Measurements from ENCODE around the gene POLDIP2.
A peak's percentile ranks its signal among the peaks of the same experiment; 100 is the strongest.

The POLDIP2 gene

GRCh38 chr17:28390563-28390962, 33.2 kb upstream of the POLDIP2 start:
- DNase-seq (ENCODE audit: low spot score) = no peak

GRCh38 chr17:28390141-28390540, 32.8 kb upstream of the POLDIP2 start:
- DNase-seq (ENCODE audit: low spot score) = no peak

GRCh38 chr17:28388106-28388505, 30.8 kb upstream of the POLDIP2 start:
- DNase-seq (ENCODE audit: low spot score) = no peak

GRCh38 chr17:28386391-28386790, 29.1 kb upstream of the POLDIP2 start:
- no peak for DNase-seq (ENCODE audit: low spot score)

GRCh38 chr17:28385406-28385805, 28.1 kb upstream of the POLDIP2 start:
- no peak for DNase-seq (ENCODE audit: low spot score)

GRCh38 chr17:28385037-28385400, 27.7 kb upstream of the POLDIP2 start:
- DNase-seq (ENCODE audit: low spot score) = no peak

DNA sequence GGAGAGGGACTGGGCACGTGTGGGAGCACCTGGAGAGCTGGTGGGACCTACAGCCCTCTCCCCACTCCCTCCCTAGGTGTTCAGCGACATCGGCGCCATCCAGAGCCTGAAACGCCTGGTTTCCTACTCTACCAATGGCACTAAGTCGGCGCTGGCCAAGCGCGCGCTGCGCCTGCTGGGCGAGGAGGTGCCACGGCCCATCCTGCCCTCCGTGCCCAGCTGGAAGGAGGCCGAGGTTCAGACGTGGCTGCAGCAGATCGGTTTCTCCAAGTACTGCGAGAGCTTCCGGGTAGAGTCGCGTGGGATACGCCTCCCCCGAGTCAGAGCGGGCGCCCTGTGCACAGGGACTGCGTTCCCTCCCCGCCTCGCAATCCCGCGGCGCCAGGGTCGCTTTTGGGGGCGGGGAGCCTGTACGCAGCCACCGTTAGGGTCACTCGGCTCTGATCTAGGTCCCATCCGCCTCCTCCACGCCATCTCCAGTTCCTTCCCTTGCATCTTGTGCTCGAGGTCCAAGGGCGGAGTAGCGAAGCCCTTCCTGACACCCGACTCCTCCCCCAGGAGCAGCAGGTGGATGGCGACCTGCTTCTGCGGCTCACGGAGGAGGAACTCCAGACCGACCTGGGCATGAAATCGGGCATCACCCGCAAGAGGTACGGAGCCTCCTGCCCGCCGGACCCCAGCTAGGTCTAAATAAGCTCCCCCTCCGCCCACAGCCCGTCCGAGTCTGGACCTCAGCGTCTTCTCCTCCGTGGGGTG, 27.1 kb upstream of the POLDIP2 start:
- no peak for DNase-seq (ENCODE audit: low spot score)

DNA sequence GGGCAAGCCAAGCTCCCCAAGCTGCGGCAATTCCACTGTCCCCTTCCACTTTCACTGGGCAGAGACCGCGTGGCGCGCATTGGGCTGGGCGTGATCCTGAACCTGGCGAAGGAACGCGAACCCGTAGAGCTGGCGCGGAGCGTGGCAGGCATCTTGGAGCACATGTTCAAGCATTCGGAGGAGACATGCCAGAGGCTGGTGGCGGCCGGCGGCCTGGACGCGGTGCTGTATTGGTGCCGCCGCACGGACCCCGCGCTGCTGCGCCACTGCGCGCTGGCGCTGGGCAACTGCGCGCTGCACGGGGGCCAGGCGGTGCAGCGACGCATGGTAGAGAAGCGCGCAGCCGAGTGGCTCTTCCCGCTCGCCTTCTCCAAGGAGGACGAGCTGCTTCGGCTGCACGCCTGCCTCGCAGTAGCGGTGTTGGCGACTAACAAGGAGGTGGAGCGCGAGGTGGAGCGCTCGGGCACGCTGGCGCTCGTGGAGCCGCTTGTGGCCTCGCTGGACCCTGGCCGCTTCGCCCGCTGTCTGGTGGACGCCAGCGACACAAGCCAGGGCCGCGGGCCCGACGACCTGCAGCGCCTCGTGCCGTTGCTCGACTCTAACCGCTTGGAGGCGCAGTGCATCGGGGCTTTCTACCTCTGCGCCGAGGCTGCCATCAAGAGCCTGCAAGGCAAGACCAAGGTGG, 24.0 kb upstream of the POLDIP2 start:
- DNase-seq (ENCODE audit: low spot score) = no peak

GRCh38 chr17:28379814-28380801, 22.8 kb upstream of the POLDIP2 start:
- peak; percentile 64 for DNase-seq (ENCODE audit: low spot score)

GRCh38 chr17:28372945-28373274, 15.6 kb upstream of the POLDIP2 start:
- no peak for DNase-seq (ENCODE audit: low spot score)

DNA sequence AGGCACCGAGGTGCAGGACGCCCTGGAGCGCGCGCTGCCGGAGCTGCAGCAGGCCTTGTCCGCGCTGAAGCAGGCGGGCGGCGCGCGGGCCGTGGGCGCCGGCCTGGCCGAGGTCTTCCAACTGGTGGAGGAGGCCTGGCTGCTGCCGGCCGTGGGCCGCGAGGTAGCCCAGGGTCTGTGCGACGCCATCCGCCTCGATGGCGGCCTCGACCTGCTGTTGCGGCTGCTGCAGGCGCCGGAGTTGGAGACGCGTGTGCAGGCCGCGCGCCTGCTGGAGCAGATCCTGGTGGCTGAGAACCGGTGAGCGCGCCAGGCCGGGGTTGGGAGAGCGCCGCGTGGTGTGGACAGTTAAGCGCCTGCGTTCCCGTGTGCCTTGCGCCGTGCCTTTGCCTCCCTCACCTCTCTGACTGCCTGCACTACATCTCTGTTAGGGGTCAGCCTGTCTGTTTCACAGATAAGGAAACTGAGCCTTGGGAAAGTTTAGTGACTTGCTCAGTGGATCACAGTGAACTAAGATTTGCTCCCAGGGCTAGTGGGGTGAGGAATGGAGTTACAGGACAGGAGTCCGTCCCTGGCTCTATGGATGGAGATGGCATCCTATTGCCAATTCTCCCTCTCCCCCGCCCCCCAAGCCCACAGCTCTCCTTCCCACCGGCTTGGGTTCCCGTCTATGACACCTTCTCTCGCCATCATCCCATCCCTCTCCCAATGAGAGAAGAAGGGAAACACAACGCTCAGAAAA, 15.0 kb upstream of the POLDIP2 start:
- DNase-seq (ENCODE audit: low spot score) = no peak

- DNase-seq (ENCODE audit: low spot score) = peak; percentile 99
Measured at GRCh38 chr17:28371245-28372202, 14.2 kb upstream of the POLDIP2 start, which contains the start of gene SARM1. Gene SARM1, plus strand, starts transcription at chr17:28371694. Its CDS starts 339 bp downstream, at chr17:28372033.

DNA sequence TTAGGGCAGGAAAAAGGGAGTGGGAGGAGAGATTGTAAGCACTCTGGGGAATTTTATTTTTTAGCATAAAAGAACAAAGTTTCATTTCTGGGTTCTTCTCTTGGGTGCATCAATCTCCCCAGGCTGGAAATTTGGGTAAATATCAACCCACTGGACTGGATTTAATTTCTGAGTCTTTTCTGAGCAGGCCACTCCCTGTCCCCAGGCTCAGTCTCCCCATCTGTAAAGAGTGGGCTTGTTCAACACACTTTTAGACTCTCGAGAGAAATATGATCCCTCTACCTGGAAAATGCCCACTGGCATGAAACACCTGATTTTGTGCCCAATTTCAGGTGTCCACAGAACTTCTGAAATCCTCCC, 13.4 kb upstream of the POLDIP2 start:
- no peak for DNase-seq (ENCODE audit: low spot score)

DNA sequence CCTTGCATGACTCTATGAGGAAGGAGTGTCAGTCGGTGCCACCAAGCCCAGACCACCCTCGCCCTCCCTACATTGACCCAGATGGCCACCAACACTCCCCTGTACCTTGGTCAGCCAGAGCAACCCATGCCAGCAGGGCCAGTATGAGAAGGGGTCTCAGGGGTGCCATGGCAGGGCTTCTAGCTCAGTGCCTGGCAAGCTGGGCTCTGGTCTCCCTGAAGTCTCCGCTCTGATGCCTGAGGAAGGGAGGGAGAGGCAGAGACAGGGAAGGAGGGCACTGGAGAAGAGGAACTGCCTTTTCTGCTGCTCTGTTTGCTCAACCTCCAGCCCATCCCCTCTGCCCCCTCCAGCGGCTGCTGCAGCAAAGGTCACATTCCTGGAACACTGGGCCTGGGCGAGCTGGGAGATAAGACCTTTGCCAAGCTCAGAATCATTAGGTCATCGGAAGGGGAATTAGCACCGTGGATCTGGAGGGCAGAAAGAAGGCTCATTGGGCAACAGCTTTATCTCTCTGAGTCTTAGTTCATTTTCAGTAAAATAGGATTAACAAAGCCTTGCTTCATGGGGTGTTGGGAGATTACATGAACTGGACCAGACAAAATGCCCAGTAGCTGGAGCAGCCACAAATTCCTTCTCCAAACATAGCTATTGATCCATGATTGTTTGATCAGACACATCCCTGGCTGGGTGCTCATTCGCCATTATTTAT, 12.9 kb upstream of the POLDIP2 start, which contains the start of gene VTN:
Gene VTN, minus strand, starts transcription at position 273 of the 709 bp plus-strand sequence. Its CDS starts 104 bp downstream, at position 169.
- DNase-seq (ENCODE audit: low spot score) = peak; percentile 96

DNA sequence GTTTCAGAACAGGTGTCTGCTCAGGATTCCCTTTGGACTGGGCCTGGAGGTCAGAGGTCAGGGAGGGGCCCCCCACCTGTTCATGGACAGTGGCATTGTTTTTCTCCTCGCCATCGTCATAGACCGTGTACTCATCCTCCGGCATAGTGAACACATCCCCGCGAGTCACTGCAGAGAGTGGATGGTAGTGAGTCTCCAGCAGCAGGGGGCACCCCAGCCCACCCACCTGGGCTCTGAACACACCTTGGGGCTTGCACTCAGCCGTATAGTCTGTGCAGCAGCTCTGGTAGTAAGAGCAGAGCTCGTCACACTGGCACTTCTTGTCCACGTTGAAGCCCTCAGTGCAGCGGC, 12.3 kb upstream of the POLDIP2 start:
- peak; percentile 50 for DNase-seq (ENCODE audit: low spot score)

- no peak for DNase-seq (ENCODE audit: low spot score)
Measured at GRCh38 chr17:28368915-28369683, 11.8 kb upstream of the POLDIP2 start.

- peak; percentile 84 for DNase-seq (ENCODE audit: low spot score)
Measured at GRCh38 chr17:28368306-28368831, 11.0 kb upstream of the POLDIP2 start.

DNA sequence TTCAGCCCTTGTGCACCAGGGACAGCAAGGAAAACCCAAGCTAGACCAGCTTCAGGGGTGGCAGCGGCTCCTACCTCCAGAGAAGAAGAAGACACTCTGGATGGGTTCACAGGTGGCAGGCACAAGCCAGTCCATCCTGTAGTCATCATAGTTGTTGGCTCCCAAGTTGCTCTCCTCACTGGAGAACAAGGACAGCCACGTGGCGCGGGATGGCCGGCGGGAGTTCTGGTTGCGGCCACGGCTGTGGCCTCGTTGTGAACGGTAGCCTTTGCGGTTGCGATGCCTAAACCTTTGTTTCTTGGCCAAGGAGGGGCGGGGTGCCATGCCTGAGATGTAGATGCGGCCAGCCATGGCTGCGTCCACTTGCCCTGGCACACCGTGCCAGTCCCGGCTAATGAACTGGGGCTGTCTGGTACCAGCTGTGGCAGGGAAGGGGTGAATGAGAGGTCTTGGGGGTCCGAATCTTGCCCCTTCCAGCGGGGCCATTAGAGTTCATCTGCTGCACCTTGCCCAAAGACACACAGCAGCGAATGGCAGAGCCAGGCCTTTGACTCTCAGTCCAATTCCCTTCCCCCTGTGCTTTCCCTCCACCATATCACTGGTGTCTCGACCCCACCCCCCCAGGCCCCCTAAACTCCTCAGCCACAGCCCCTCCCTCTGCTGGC, 10.4 kb upstream of the POLDIP2 start:
- no peak for DNase-seq (ENCODE audit: low spot score)
